ENCODE results near the gene NUDT14.

NUDT14 gene

DNA sequence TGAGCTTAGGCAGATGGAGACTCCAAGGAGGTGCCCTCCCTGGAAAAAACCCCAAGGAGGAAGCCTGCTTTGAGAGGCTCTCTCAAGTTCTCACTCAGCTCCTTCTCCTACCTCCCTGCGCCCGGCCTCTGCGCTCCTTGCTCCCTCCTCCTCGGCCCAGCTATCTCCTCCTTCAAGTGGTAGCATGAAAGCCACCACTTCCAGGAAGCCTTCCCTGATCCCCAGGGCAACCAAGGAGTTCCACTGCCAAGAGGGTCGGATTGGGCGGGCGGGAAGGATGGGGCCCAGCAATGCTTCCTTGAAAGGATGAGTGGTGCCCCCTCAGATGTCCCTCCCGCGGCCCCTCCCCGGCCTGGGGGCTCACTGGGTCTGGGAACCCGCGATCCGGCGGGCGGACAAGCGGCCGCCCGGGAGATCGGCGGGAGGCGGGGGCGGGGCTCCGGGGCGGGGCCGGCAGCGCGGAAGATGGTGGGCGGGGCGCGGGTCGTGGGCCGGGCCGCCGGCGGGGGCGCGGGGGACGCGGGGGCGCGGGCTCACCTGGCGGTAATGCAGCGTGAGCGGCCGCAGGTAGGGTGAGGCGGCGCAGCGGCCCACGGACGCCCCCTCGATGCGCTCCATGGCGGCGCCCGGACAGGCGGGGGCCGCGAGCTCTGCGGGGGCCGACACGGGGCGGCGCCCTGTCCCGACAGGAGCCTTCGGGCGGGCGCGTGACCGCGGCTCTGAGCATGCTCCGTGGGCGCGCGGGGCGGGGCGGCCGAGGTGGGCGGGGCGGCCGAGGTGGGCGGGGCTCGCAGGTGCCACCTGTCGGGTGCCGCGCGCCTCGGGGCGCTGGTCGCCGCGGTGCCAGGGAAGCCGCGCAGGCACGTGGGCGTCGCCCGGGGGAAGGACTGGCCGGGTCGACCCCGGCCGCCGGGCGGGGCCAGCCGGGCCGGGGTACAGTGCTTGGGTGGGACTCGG lies at the start of gene NUDT14:
Gene NUDT14 (minus strand): TSS at position 721 of the 957 bp plus-strand sequence. CDS start 103 bp downstream, at position 618.
- DNase-seq = peak in 1 of 2 experiments; percentile 30

GRCh38 chr14:105229099-105229655 lies 48.1 kb upstream of the NUDT14 start:
- no peak for DNase-seq

DNA sequence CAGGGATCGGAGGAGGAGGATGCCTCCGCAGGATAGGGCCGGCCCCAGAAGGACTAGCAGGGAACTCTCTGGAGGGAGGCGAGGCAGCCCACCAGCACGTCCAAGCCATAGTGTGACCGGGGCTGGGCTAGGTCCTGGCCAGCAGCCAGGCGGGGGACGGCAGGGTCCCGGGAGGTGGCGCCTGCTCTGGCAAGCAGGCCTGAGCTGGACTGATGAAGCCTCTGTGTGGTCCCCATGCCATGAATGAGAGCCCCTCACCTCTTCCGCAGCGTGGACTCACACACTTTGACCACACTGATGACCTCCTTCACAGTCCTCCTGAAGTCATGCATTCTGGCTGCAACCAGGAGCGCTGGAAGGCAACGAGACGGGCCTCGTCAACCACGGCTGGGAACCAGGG lies 47.5 kb upstream of the NUDT14 start:
- DNase-seq = no peak

DNA sequence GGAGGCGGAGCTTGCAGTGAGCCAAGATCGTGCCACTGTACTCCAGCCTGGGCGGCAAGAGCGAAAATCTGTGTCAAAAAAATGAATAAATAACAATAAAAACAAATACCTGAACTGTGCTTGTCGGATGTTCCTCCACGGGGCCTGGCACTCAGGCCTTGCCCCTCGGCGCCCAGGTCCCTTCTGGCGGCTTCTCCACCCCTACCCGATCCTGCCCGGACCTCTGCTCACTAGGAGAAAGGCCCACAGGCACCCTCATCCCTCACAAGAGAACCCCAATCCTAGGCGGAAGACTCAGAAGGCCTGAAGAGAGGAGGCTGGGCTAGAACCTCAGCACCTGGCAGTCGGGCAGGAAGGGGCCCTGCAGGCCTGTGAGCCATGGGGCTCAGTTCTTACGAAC lies 46.2 kb upstream of the NUDT14 start:
- DNase-seq = no peak

DNA sequence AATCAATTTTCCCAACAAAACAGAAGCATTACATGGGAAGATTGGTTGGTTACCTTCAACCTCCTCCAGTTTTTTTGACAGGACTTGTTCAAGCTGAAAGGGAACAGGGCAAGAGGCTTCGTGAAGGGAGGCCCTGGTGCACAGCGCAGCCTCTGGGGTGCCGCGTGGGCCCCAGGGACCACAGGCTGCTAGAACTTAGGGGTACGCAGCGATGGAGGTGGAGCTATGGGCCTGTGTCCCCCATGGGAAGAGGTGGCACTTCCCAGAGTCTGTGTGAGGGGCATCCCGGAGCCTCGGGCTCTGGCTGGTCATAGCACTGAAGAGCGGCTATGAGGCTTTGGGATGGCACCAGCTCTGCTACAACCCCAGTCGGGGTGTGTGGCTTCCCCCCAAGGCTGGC lies 45.1 kb upstream of the NUDT14 start:
- DNase-seq = no peak

GRCh38 chr14:105224845-105225570 lies 43.9 kb upstream of the NUDT14 start:
- DNase-seq = no peak

DNA sequence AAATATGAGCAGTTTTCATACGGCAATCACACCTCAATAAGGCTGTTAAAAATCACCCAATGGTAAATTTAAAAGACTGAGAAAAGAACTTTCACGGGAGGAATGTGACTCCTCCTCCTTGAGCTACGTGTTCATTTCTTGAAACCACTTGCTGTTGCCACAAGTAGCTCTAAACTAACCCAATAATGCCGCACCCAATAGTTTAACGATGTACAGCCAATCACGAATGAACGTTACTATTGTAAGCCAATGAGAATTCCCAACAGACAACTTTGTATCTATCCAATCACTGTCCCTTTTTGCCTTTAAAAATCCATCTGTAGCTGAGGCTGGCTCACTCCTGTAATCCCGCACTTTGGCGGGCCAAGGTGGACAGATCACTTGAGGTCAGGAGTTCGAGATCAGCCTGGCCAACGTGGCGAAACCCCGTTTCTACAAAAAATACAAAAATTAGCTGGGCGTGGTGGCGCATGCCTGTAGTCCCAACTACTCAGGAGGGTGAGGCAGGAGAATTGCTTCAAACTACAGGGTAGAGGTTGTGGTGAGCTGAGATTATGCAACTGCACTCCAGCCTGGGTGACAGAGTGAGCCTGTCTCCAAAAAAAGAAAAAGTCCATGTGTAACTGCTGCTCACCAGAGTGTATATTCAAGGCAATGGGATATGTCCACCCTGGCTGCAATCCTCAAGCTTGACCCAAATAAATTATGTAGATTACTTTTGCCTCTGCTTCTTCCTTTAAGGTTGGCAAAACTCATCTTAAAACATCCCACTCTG lies 42.8 kb upstream of the NUDT14 start:
- no peak for DNase-seq

DNA sequence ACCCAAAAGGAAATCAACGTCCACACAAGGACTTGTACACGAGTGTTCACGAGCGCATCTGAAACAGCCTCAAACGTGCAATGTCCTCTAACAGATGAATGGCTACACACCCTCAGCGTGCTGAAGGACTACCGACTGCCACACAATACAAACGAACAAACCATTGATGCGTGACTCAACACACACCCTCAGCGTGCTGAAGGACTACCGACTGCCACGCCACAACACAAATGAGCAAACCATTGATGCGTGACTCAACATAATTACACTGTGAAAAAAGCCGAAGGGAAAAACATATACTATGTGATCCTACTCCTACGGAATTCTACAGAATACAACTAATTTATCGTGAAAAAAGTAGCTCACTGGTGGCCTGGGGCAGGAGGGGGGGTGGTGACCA lies 42.1 kb upstream of the NUDT14 start:
- no peak for DNase-seq

DNA sequence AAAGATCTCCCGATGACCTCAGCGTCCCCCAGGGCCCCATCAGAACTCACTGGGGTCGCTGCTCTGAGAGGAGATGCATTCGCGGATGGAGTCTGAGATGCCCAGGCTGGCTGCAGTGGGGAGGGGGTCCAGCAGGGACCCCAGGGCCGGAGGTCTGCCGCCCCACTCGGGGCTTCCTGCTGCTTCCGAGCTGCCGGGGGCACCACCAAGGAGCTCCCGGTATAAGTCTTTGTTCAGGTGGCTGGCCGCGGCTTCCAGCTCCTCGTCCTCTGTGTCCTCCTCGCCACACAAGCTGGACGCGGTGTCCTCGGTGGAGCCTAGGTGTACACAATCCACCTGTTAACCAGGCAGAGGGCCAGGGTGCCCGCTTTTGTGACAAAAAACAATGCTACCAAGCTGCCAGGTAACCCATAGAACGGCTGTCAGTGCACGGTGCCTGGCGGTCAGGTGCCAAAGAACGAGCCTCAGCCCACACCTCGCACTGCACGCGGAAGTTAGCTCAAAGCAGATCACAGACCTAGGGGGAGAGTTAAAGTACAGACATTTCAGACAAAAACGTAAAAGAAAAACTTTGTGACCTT lies 40.6 kb upstream of the NUDT14 start:
- DNase-seq = no peak

DNA sequence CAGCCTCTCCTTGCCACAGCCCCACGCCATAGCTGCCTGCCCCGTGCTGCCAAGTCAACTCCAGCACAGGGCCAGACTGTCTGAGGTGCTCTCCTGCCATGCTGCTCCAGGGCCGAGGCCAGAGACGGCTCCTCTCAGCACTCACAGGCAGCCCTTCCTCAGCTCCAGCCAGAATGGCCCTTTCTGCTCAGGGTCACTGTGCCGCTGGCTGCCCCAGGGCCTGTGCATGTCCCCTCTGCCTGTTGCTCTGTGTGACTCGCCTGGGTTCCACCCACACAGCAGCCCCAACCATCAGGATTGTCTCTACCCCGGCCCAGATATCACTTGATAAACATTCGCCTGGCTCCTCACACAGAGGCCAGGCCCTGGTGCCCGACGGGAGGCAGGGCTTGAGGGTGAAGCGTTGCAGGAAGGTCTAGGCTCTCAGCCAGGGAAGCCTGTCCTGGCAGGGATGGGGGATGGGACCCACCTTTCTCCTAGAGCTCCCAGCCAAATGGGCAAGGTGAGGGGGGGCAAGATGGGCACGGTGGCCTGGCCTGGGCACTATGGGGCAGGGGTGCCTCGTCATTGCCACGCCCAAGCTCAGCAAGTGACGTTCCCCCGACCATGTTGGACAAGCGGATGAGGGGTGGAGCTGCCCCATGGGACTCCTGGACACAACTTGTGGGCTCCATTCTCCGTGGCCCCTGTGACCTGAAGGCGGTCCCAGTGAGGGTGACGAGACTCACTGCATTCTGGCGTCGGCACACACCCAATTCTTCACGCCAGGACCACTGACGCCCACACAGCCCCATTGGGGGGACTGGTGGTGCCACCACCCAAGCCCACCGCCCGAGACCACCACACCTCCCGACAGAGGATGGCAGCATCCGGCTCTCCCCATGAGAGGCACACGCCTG lies 39.8 kb upstream of the NUDT14 start:
- DNase-seq = no peak

DNA sequence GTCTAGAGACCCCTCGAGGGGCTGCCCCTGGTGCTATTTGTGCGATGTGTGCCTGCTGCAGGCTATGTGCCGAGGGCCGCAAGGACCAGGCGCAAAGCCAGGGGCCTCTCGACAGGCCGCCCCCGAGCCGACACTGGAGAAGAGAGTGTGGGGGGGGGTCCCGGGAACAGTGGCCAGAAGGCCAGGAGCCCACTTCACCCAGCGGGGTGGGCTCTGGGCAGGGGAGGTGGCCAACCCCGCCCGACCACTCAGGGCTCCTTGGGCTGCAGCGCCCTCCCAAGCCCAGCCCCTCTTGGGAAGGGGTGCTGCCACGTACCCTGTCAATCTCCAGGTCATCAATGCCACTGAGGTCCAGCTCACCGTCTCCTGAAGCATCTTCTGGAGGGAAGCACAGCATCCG lies 38.6 kb upstream of the NUDT14 start:
- DNase-seq = no peak

DNA sequence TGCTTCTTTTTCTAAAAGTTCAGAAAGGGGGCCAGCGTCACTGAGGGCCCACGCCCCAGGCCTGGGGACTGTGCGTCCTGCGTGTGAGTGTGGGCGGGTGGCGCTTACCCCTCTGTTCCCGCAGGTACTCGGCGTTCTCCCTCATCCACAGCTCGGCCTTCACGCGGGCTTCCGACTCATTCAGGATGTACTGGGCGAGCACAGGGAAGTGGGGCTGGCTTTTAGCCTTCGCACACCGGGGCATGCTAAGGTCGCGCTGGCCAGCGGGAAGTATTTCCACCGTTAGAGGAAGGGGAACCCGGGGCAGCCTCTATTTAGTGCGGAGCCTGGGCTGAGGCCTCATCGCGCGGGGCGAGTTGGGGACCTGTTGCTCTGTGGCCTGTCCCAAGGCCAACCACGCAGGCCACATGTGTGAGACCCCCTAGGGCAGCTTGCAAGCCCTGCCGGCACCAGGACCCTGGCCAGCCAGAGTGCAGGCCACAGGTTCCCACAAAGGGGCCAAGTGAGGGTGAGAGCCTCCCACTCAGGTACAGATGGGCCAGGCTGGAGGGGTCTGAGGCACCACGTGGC lies 38.0 kb upstream of the NUDT14 start:
- no peak for DNase-seq

GRCh38 chr14:105218611-105219010 lies 37.5 kb upstream of the NUDT14 start:
- no peak for DNase-seq

DNA sequence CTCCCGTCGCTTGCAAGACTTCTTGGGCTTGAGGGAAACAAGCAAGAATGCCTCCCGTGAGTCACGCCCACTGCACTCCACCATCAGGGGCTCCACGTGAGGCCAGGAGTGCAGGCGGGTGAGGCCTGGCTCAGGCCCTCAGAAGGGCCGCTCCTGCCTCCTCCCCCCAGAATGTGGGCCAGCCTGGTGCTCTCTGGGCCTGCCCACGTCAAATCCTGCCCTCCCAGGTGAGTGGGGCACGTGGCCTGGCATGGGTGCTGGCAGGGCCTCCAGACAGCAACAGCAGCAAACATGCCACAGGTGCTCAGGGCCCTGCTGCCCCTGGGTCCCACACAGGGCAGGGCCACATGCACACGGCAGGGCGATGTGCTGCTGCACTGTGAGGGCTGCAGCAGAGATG lies 36.7 kb upstream of the NUDT14 start:
- no peak for DNase-seq

DNA sequence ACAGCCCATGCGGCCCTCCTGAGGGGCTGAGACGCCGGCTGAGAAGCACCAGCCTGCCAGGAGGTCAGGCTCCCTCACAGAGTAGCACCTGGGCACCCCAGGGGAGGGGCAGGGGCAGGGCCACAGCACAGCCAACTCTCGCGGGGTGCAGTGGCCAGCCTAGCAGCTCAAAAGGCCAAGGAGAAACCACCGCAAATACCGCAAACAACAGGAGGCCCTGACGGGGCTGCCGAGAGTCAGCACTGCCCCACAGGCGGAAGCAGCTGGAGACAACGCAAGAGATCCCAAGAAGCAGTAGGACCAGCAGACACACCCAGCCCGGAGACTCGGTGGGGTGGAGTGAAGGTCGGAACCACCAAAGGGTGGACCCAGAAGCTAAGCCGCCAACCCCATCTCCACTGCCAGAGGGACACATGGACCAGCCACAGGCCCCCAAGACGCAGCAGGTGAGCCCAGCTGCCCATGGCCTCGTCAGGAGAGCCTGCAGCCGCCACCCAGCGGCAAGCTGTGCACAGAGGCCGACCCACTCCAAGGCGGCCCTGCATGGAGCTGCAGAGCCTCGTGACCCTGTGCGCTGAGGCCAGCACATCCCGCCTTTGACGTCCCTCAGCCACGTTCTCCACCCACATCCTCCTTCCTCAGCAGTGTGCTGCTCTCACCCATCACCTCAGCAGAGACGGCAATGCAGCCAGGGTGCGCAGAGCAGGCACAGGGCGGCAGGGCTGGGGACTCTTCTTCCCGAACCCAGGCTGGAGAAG lies 35.6 kb upstream of the NUDT14 start:
- DNase-seq = no peak

- no peak for DNase-seq
These were observed 34.5 kb upstream of the NUDT14 start for GRCh38 chr14:105215602-105216001.

DNA sequence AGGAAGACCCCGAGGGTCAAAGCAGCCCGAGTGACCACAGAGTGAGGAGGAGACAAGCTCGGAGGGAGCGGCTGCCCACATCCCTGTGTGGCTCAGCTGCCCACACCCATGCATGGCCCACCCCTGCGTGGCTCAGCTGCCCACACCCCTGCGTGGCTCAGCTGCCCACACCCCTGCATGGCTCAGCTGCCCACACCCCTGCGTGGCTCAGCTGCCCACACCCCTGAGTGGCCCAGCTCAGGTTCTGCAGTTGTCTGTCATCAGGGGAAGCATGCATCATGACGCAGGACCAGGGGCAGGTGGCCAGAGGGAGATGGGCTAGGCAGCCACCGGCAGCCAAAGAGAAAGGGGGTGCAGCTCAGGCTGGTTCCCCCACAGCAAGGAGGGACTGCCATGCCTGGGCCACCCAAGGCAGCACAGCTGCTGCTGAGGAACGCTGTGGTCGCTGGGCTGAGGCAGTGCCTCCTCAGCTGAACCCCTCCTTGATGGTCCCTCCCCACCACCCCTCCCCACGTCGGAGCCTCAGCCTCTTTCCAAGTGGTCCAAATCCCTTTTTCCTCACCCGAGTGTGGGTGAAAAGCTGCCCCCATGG lies 33.3 kb upstream of the NUDT14 start:
- DNase-seq = no peak

DNA sequence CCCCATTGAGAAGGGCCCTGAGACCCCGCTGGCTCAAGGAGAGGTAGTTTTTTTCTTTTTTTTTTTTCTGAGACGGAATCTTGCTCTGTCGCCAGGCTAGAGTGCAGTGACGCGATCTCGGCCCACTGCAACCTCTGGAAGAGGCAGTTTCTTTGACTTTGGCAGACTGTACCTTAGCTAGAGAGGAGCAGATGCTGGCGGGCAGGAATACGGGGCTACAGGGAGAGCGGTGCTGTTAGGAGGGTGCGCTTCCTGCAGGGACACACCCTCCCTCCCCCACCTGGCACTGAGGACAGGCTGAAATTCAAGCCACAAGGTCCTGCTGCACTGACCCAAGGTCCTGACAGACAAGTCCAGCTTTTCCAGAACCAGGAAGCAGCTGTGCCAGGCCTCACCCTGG lies 32.2 kb upstream of the NUDT14 start:
- DNase-seq = no peak

GRCh38 chr14:105212541-105213300 lies 31.6 kb upstream of the NUDT14 start:
- no peak for DNase-seq

All from SW 1271 (cell line).